Measurements from ENCODE around the gene TBC1D10A. TPM values are rescaled to one million over a fixed set of nuclear protein-coding genes. Genes with fewer than 3 reads are reported as not detected.
A peak's percentile ranks its signal among the peaks of the same experiment; 100 is the strongest.

The TBC1D10A gene
- total RNA-seq, 1 donor from 2014 or later: 32.7 TPM

DNA sequence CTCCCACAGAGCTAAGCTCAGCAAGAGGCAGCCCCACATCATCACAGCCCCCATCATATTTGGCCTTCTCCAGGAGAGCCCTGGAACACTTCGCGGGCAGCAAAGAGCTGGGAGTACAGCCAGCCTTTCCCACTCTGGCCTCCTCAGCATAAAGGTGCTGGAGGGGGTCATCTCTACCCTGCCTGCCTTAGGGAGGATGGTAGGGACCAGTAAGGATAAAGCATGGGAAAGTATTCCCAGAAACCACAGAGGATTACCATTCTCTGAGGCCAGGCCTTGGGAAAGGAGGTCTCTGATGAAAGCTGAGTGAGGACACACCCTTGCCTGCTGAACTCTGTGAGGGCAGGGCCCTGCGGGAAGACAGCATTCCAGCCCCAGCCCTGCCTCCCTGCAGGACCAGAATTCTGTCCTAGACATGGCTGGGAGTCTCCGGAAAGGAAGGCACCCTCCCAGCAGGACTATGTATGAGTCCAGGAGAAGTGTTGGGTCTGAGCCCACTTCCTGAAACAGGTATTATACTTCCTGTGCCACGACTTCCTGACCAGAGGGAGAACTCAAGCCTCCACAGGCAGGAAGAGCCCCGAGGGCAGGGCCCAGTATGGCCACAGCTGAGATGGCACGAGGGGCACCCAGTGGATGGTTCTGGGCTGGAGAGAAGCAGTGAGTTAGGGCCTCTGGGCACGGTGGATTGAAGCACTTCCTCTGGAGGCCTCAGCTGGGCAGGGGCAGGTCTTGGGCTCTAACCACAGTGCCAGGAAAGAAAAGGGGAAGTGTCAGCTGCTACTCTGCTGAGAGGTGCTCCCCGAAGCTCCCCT is 24.5 kb downstream of the TBC1D10A start:
- FAIRE-seq (peak; percentile 66), DNase-seq (ENCODE audit: low read depth) (peak; percentile 71)
- Histone ChIP-seq H3K27ac (ENCODE audit: low read depth, low read length) (peak overlapping the region; percentile 30), H3K79me2 (ENCODE audit: insufficient read depth, low read length) (peaks cover 50% of the 10 kb centered on the region), H3K4me2 (ENCODE audit: low read length) (no peak overlapping the region), H2AFZ (ENCODE audit: low read depth, low read length) (no peak overlapping the region), H3K27me3 (ENCODE audit: insufficient read depth, low read length) (no peaks in the 10 kb centered on the region), H3K4me3 (ENCODE audit: insufficient read depth, low read depth, low read length) (no peak overlapping the region), H3K9me3 (ENCODE audit: insufficient read depth, low read depth, low read length) (no peaks in the 10 kb centered on the region), H3K4me1 (ENCODE audit: insufficient read depth, low read length) (peaks cover 28% of the 10 kb centered on the region), H3K36me3 (ENCODE audit: insufficient read depth, low read length) (peaks cover 8% of the 10 kb centered on the region), H3K9ac (ENCODE audit: low read length) (peak overlapping the region; percentile 23), H4K20me1 (ENCODE audit: insufficient read depth, low read length) (peaks cover 96% of the 10 kb centered on the region)
- Mint-ChIP-seq H3K4me1 (ENCODE audit: low read depth, unreplicated experiment) (peaks cover 38% of the 10 kb centered on the region), H3K4me3 (ENCODE audit: unreplicated experiment) (no peak overlapping the region), H3K36me3 (ENCODE audit: low read depth, unreplicated experiment) (peaks cover 34% of the 10 kb centered on the region), H3K27me3 (ENCODE audit: low read depth, unreplicated experiment) (no peaks in the 10 kb centered on the region), H3K9me3 (ENCODE audit: unreplicated experiment) (no peaks in the 10 kb centered on the region), H3K27ac (ENCODE audit: unreplicated experiment) (peak overlapping the region; percentile 66)
- no peak for TF ChIP-seq EZH2 (IDR thresholded peaks at IDR 0.05; ENCODE audit: insufficient read depth, low read length)
- TF ChIP-seq, protein P1, sequence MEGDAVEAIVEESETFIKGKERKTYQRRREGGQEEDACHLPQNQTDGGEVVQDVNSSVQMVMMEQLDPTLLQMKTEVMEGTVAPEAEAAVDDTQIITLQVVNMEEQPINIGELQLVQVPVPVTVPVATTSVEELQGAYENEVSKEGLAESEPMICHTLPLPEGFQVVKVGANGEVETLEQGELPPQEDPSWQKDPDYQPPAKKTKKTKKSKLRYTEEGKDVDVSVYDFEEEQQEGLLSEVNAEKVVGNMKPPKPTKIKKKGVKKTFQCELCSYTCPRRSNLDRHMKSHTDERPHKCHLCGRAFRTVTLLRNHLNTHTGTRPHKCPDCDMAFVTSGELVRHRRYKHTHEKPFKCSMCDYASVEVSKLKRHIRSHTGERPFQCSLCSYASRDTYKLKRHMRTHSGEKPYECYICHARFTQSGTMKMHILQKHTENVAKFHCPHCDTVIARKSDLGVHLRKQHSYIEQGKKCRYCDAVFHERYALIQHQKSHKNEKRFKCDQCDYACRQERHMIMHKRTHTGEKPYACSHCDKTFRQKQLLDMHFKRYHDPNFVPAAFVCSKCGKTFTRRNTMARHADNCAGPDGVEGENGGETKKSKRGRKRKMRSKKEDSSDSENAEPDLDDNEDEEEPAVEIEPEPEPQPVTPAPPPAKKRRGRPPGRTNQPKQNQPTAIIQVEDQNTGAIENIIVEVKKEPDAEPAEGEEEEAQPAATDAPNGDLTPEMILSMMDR (IDR thresholded peaks at IDR 0.05; ENCODE audit: insufficient read depth, low read depth, low read length): no peak

DNA sequence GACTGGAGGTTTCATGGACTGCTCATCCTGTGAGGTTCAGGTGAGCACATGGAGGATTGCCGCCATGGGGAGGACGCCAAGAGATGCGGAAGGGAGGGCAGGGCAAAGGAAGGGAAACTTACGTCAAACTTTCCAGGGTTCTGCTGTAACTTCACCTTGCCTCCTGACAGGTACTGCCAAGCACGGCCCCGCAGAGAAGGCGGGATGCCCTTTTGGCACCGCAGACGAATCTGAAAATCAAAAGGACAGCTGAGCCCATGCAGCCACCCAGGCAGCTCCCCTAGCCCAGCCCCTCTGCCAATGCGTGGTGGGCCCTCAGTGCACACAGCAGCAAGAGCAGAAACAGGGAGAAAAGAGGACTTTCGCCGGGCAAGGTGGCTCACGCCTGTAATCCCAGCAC is 27.4 kb downstream of the TBC1D10A start:
- H3K9ac ChIP-seq (ENCODE audit: low read length): no peak overlapping the region
- H3K9me3 Mint-ChIP-seq (ENCODE audit: unreplicated experiment): no peaks in the 10 kb centered on the region
- peaks cover 44% of the 10 kb centered on the region for H3K36me3 Mint-ChIP-seq (ENCODE audit: low read depth, unreplicated experiment)
- H3K4me1 Mint-ChIP-seq (ENCODE audit: low read depth, unreplicated experiment): peaks cover 22% of the 10 kb centered on the region
- no peak overlapping the region for H2AFZ ChIP-seq (ENCODE audit: low read depth, low read length)
- H3K4me3 Mint-ChIP-seq (ENCODE audit: unreplicated experiment): no peak overlapping the region
- H3K27me3 Mint-ChIP-seq (ENCODE audit: low read depth, unreplicated experiment): no peaks in the 10 kb centered on the region
- H3K27me3 ChIP-seq (ENCODE audit: insufficient read depth, low read length): no peaks in the 10 kb centered on the region
- no peak overlapping the region for H3K4me3 ChIP-seq (ENCODE audit: insufficient read depth, low read depth, low read length)
- DNase-seq (ENCODE audit: low read depth): no peak
- no peak overlapping the region for H3K4me2 ChIP-seq (ENCODE audit: low read length)
- no peak overlapping the region for H3K27ac Mint-ChIP-seq (ENCODE audit: unreplicated experiment)
- peaks cover 21% of the 10 kb centered on the region for H3K79me2 ChIP-seq (ENCODE audit: insufficient read depth, low read length)
- FAIRE-seq: no peak
- peaks cover 13% of the 10 kb centered on the region for H3K4me1 ChIP-seq (ENCODE audit: insufficient read depth, low read length)
- peaks cover 18% of the 10 kb centered on the region for H3K36me3 ChIP-seq (ENCODE audit: insufficient read depth, low read length)
- TF ChIP-seq, protein P1 (IDR thresholded peaks at IDR 0.05; ENCODE audit: insufficient read depth, low read depth, low read length): no peak
- TF ChIP-seq EZH2 (IDR thresholded peaks at IDR 0.05; ENCODE audit: insufficient read depth, low read length): no peak
- no peaks in the 10 kb centered on the region for H3K9me3 ChIP-seq (ENCODE audit: insufficient read depth, low read depth, low read length)
- peaks cover 88% of the 10 kb centered on the region for H4K20me1 ChIP-seq (ENCODE audit: insufficient read depth, low read length)
- no peak overlapping the region for H3K27ac ChIP-seq (ENCODE audit: low read depth, low read length)

Data from astrocyte (in vitro differentiated cells and primary cell).